ENCODE results near the gene SYPL1.

SYPL1 gene

DNA sequence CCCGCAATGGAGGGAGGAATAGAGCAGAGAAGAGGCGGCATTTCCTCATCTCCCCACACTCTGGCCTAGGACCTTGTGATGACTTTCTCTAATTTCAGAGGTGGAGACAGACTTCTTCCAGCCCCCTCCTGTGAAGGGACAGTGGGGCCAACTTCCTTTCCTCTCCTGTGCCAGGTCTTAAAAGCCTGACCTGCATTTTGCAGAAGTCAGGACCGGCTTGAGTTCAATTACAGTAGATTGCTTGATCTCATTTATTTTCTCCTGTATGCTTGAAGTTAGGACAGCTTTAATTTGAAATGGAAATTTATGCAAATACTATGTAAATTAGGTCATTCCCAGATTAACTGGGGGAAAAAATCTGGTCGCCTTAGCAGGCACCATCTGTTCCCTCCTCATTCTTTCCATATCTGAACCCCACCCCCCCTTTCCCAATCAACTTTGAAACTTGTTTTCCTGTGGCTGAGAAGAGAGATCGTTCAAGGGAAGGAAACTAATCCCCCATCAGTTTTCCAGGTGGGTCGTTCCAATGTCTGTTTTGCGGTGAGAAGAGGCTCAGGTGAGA lies 57.1 kb downstream of the SYPL1 start:
- no peak overlapping the region for H3K27ac ChIP-seq (replicated peaks)
- no peak for DNase-seq (ENCODE audit: low read depth in 1 of 2, low spot score in 1 of 2)
- H3K4me3 ChIP-seq (replicated peaks; ENCODE audit: insufficient read depth, low read length): no peak overlapping the region
- no peaks in the 10 kb centered on the region for H3K27me3 ChIP-seq (ENCODE audit: insufficient read depth, poor library complexity, severe bottlenecking)
- TF ChIP-seq GABPA (IDR thresholded peaks at IDR 0.05; ENCODE audit: low read depth) (no peak), REST (IDR thresholded peaks at IDR 0.05; ENCODE audit: insufficient replicate concordance, low read depth) (no peak), SPI1 (IDR thresholded peaks at IDR 0.05; ENCODE audit: borderline replicate concordance, low read depth) (no peak), POLR2AphosphoS5 (IDR thresholded peaks at IDR 0.05; ENCODE audit: low read depth) (no peak)
- TF ChIP-seq, protein P1, sequence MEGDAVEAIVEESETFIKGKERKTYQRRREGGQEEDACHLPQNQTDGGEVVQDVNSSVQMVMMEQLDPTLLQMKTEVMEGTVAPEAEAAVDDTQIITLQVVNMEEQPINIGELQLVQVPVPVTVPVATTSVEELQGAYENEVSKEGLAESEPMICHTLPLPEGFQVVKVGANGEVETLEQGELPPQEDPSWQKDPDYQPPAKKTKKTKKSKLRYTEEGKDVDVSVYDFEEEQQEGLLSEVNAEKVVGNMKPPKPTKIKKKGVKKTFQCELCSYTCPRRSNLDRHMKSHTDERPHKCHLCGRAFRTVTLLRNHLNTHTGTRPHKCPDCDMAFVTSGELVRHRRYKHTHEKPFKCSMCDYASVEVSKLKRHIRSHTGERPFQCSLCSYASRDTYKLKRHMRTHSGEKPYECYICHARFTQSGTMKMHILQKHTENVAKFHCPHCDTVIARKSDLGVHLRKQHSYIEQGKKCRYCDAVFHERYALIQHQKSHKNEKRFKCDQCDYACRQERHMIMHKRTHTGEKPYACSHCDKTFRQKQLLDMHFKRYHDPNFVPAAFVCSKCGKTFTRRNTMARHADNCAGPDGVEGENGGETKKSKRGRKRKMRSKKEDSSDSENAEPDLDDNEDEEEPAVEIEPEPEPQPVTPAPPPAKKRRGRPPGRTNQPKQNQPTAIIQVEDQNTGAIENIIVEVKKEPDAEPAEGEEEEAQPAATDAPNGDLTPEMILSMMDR (IDR thresholded peaks at IDR 0.05; ENCODE audit: insufficient read depth, low read length): no peak

DNA sequence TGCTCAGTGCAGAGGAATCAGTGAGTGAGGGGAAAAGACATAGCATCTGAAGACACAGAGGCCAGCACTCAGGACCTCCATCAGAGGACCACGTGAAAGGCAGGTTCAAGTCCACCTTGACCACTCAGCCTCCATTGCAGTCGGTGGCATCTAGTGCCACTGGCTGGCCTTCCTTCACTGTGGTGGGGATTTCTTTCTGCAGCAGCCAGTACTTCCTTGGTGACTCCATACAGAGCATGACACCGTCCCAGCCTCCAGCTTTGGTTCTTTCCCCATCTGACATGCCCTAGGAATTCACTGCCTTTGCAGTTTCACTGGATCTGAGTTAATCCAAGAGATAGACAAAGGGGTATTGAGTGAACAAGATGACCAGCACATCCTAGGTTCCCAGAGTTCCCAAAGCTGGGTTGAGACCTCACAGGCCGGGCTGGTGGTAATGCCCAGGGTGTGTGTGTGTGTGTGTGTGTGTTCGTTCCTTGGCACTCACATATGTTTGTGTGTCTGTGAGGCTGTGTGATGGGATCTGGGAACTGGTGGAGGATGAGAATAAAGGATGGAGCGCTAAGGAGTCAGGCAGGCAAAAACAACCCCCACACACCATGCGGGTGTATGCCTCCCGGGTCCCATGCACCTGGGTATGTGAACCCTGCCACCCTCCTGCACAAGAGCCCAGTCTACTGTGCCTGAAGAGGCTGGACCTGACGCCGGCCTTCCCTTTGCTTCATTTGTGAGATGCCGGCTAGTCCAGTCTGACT lies 57.8 kb downstream of the SYPL1 start:
- no peak overlapping the region for H3K4me3 ChIP-seq (replicated peaks; ENCODE audit: insufficient read depth, low read length)
- TF ChIP-seq SPI1 (IDR thresholded peaks at IDR 0.05; ENCODE audit: borderline replicate concordance, low read depth): no peak
- no peak for TF ChIP-seq POLR2AphosphoS5 (IDR thresholded peaks at IDR 0.05; ENCODE audit: low read depth)
- no peak for TF ChIP-seq REST (IDR thresholded peaks at IDR 0.05; ENCODE audit: insufficient replicate concordance, low read depth)
- TF ChIP-seq GABPA (IDR thresholded peaks at IDR 0.05; ENCODE audit: low read depth): no peak
- TF ChIP-seq, protein P1 (IDR thresholded peaks at IDR 0.05; ENCODE audit: insufficient read depth, low read length): no peak
- H3K27ac ChIP-seq (replicated peaks): no peak overlapping the region
- DNase-seq (ENCODE audit: low read depth in 1 of 2, low spot score in 1 of 2): no peak
- no peaks in the 10 kb centered on the region for H3K27me3 ChIP-seq (ENCODE audit: insufficient read depth, poor library complexity, severe bottlenecking)

DNA sequence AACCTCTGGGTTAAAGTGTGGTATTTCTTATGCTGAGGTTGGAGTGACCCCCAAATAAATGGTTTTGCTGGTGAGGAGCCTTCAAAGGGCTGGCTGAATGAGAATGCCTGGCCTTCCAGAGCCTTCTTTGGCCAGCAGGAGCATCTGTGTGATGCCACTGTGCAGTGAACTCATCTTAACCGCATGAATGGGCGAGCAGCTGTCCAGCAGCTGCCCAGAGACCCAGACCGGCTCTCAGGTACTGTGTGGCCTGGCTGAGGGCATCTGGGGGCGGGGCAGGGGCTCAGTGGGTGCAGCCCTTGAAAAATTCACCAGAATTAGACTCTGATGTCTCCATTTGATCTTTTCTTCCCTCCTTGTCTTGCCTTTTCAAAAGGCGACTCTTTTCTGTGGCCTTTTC lies 59.0 kb downstream of the SYPL1 start:
- Histone ChIP-seq H3K27ac (replicated peaks) (no peak overlapping the region), H3K4me3 (replicated peaks; ENCODE audit: insufficient read depth, low read length) (no peak overlapping the region), H3K27me3 (ENCODE audit: insufficient read depth, poor library complexity, severe bottlenecking) (peaks cover 3% of the 10 kb centered on the region)
- DNase-seq (ENCODE audit: low read depth in 1 of 2, low spot score in 1 of 2): no peak
- TF ChIP-seq GABPA (IDR thresholded peaks at IDR 0.05; ENCODE audit: low read depth) (no peak), SPI1 (IDR thresholded peaks at IDR 0.05; ENCODE audit: borderline replicate concordance, low read depth) (no peak), REST (IDR thresholded peaks at IDR 0.05; ENCODE audit: insufficient replicate concordance, low read depth) (peak; percentile 55)
- TF ChIP-seq, protein P1 (IDR thresholded peaks at IDR 0.05; ENCODE audit: insufficient read depth, low read length): no peak

Data from HL-60 (cell line).